SH-SY5Y (cell line): ENCODE measurements around the gene HDAC6.

Experiments used
- GATA2 ChIP-seq: IDR thresholded peaks from 2 replicates; pipeline ENCODE4 v1.6.1; 2011; ENCODE audit warnings: mild to moderate bottlenecking, low read depth, low read length
- GATA3 ChIP-seq: IDR thresholded peaks from 2 replicates; pipeline ENCODE4 v1.6.1; 2011; ENCODE audit warnings: low read depth, mild to moderate bottlenecking, low read length, moderate library complexity

DNA sequence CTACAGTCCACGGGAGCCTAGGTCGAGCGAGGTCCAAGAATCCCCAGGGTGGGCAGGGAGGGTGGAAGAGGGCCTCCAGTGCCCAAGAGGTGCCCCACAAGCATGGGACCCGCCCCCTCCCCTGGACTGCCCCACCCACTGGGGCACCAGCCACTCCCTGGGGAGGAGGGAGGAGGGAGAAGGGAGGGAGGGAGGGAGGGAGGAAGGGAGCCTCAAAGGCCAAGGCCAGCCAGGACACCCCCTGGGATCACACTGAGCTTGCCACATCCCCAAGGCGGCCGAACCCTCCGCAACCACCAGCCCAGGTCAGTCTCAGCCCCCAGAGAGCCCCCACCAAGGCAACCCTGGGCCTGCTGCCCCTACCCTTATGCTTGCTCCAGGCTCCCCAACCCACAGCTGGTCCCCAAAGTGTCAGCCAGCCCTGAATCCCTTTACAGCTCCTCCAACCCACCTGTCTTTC is 15.5 kb upstream of the HDAC6 start, which contains the start of gene GATA1:
- no peak for TF ChIP-seq GATA2
- no peak for TF ChIP-seq GATA3
